ENCODE data around the gene ZNF471.
A peak's percentile ranks its signal among the peaks of the same experiment; 100 is the strongest.

Gene ZNF471

GRCh38 chr19:56507446-56508289, at the start of gene ZNF471:
Gene ZNF471 (plus strand): TSS chr19:56507855. CDS start chr19:56511572, 3,717 bp downstream.
- DNase-seq (ENCODE audit: low read depth), result peak; percentile 99
- TF ChIP-seq CTCF (IDR thresholded peaks at IDR 0.05; ENCODE audit: low read length, missing control alignments), result no peak
- H3K4me3 ChIP-seq (replicated peaks; ENCODE audit: low read depth, low read length), result peak within 1 kb of the TSS; percentile 83

- TF ChIP-seq CTCF (IDR thresholded peaks at IDR 0.05; ENCODE audit: low read length, missing control alignments), result no peak
- H3K4me3 ChIP-seq (replicated peaks; ENCODE audit: low read depth, low read length), result no peak overlapping the region
Observed at GRCh38 chr19:56474308-56474707, 33.3 kb upstream of the ZNF471 start.

GRCh38 chr19:56476093-56476492, 31.6 kb upstream of the ZNF471 start:
- no peak for DNase-seq (ENCODE audit: low read depth)
- H3K4me3 ChIP-seq (replicated peaks; ENCODE audit: low read depth, low read length), result no peak overlapping the region
- TF ChIP-seq CTCF (IDR thresholded peaks at IDR 0.05; ENCODE audit: low read length, missing control alignments), result no peak

More at GRCh38 chr19:56474308-56474707, 33.3 kb upstream of the ZNF471 start:
- DNase-seq (ENCODE audit: low read depth), result peak; percentile 6

GRCh38 chr19:56476651-56477428, 30.8 kb upstream of the ZNF471 start, which contains the start of gene ZNF667:
Gene ZNF667 (minus strand): TSS chr19:56477345. CDS start chr19:56462370, 14,975 bp downstream.
- no peak for TF ChIP-seq CTCF (IDR thresholded peaks at IDR 0.05; ENCODE audit: low read length, missing control alignments)
- DNase-seq (ENCODE audit: low read depth), result peak; percentile 41
- H3K4me3 ChIP-seq (replicated peaks; ENCODE audit: low read depth, low read length), result peak within 1 kb of the TSS; percentile 90

GRCh38 chr19:56477429-56478338, 30.0 kb upstream of the ZNF471 start:
- no peak for TF ChIP-seq CTCF (IDR thresholded peaks at IDR 0.05; ENCODE audit: low read length, missing control alignments)
- H3K4me3 ChIP-seq (replicated peaks; ENCODE audit: low read depth, low read length), result peak overlapping the region; percentile 90
- DNase-seq (ENCODE audit: low read depth), result peak; percentile 94

GRCh38 chr19:56491399-56491798, 16.3 kb upstream of the ZNF471 start:
- no peak for TF ChIP-seq CTCF (IDR thresholded peaks at IDR 0.05; ENCODE audit: low read length, missing control alignments)

More at GRCh38 chr19:56491399-56491798, 16.3 kb upstream of the ZNF471 start:
- H3K4me3 ChIP-seq (replicated peaks; ENCODE audit: low read depth, low read length), result no peak overlapping the region
- peak; percentile 10 for DNase-seq (ENCODE audit: low read depth)

All from fibroblast of pulmonary artery (primary cell).